ENCODE results near the gene PDPK1.

PDPK1 gene

DNA sequence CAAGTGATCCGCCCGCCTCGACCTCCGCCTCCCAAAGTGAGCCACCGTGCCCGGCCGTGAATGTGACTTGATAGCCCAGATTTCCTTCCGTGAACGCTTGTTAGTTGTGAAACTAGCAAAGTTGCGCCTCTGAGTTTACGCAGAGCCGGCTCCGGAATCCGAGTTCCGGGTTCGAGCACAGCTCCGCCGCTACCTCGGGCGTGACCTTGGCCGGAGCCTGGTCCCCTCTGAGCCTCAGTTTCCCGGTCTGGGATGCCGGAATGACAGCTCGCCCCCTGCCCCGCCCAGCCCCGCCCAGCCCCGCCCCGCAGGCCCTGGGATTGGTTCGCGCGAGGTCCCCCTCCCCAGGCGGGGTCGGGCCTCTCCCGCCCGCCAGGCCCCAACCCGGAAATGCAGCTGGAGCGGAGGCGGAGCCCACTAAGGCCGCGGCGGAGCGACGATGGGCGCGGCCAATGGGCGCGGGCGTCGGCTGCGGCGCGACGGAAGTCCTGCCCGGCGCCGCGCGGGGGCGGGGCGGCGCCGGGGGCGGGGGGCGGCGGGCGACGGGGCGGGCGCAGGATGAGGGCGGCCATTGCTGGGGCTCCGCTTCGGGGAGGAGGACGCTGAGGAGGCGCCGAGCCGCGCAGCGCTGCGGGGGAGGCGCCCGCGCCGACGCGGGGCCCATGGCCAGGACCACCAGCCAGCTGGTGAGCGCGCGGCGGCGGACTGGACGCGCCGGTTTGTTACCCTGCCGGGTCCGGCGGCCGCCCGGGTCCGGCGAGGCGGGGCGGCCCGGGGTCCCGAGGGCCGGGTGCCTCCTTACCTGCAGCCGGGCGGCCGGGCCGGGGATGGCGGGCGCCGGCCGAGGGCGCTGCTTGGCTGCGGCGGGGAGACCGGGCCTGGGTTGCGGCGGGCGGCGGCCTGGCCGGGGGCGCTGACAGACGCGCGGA is at the start of gene PDPK1:
PDPK1 (plus strand) TSS at position 571 of the 929 bp plus-strand sequence; CDS start at position 663, 92 bp downstream.
- H2AFZ ChIP-seq (ENCODE audit: low read length), result no peak within 1 kb of the TSS
- no peaks in the 10 kb centered on the region for H3F3A ChIP-seq (ENCODE audit: insufficient read depth, low read length)
- no peaks in the 10 kb centered on the region for H4K20me1 ChIP-seq (ENCODE audit: insufficient read depth, low read length)
- peaks cover 36% of the 10 kb centered on the region for H3K4me1 ChIP-seq (ENCODE audit: insufficient read depth, low read length, severe bottlenecking)
- H3K36me3 ChIP-seq (ENCODE audit: insufficient read depth, low read length), result peaks cover 9% of the 10 kb centered on the region; the same call in 1 of the 2 replicates
- H3K4me2 ChIP-seq (ENCODE audit: low read length), result peak within 1 kb of the TSS; percentile 91
- no peak for TF ChIP-seq EZH2 (IDR thresholded peaks at IDR 0.05; ENCODE audit: borderline replicate concordance, low read length)
- TF ChIP-seq CTCF (IDR thresholded peaks at IDR 0.05; ENCODE audit: low read length), result no peak
- no peaks in the 10 kb centered on the region for H3K9me3 ChIP-seq (ENCODE audit: low read length)
- peaks cover 12% of the 10 kb centered on the region for H3K79me2 ChIP-seq (ENCODE audit: insufficient read depth, low read length)
- peak within 1 kb of the TSS; percentile 55 for H3K27ac ChIP-seq (ENCODE audit: low read depth, low read length, poor library complexity, severe bottlenecking)
- H3K9me2 ChIP-seq (ENCODE audit: low read depth, low read length), result no peaks in the 10 kb centered on the region
- peak within 1 kb of the TSS; percentile 75 for H3K9ac ChIP-seq (ENCODE audit: low read length)
- no peaks in the 10 kb centered on the region for H3K27me3 ChIP-seq (ENCODE audit: insufficient read depth, low read length)
- H3K4me3 ChIP-seq (ENCODE audit: low read depth, low read length, poor library complexity, severe bottlenecking), result peak within 1 kb of the TSS; percentile 74

- TF ChIP-seq CTCF (IDR thresholded peaks at IDR 0.05; ENCODE audit: low read length), result no peak
- no peak for TF ChIP-seq EZH2 (IDR thresholded peaks at IDR 0.05; ENCODE audit: borderline replicate concordance, low read length)
- H3K9me3 ChIP-seq (ENCODE audit: low read length), result no peaks in the 10 kb centered on the region
- no peaks in the 10 kb centered on the region; the same call in 1 of the 2 replicates for H3K27me3 ChIP-seq (ENCODE audit: insufficient read depth, low read length)
- H3K79me2 ChIP-seq (ENCODE audit: insufficient read depth, low read length), result no peaks in the 10 kb centered on the region
- no peaks in the 10 kb centered on the region for H4K20me1 ChIP-seq (ENCODE audit: insufficient read depth, low read length)
- no peak overlapping the region for H3K27ac ChIP-seq (ENCODE audit: low read depth, low read length, poor library complexity, severe bottlenecking)
- H3F3A ChIP-seq (ENCODE audit: insufficient read depth, low read length), result no peaks in the 10 kb centered on the region
- H3K36me3 ChIP-seq (ENCODE audit: insufficient read depth, low read length), result no peaks in the 10 kb centered on the region
- H3K4me2 ChIP-seq (ENCODE audit: low read length), result no peak overlapping the region
- no peak overlapping the region for H3K9ac ChIP-seq (ENCODE audit: low read length)
- no peaks in the 10 kb centered on the region for H3K9me2 ChIP-seq (ENCODE audit: low read depth, low read length)
- peaks cover 8% of the 10 kb centered on the region for H3K4me1 ChIP-seq (ENCODE audit: insufficient read depth, low read length, severe bottlenecking)
- H2AFZ ChIP-seq (ENCODE audit: low read length), result no peak overlapping the region
- no peak overlapping the region for H3K4me3 ChIP-seq (ENCODE audit: low read depth, low read length, poor library complexity, severe bottlenecking)
Observed at GRCh38 chr16:2489581-2489980, 48.2 kb upstream of the PDPK1 start.

- no peaks in the 10 kb centered on the region for H3F3A ChIP-seq (ENCODE audit: insufficient read depth, low read length)
- H4K20me1 ChIP-seq (ENCODE audit: insufficient read depth, low read length), result no peaks in the 10 kb centered on the region
- H3K4me2 ChIP-seq (ENCODE audit: low read length), result no peak overlapping the region
Observed at GRCh38 chr16:2490190-2491105, 47.4 kb upstream of the PDPK1 start.

More at GRCh38 chr16:2490190-2491105, 47.4 kb upstream of the PDPK1 start:
- Histone ChIP-seq H3K27ac (ENCODE audit: low read depth, low read length, poor library complexity, severe bottlenecking) (no peak overlapping the region), H3K4me3 (ENCODE audit: low read depth, low read length, poor library complexity, severe bottlenecking) (no peak overlapping the region), H3K36me3 (ENCODE audit: insufficient read depth, low read length) (no peaks in the 10 kb centered on the region), H2AFZ (ENCODE audit: low read length) (no peak overlapping the region), H3K9me2 (ENCODE audit: low read depth, low read length) (no peaks in the 10 kb centered on the region), H3K4me1 (ENCODE audit: insufficient read depth, low read length, severe bottlenecking) (peaks cover 8% of the 10 kb centered on the region), H3K27me3 (ENCODE audit: insufficient read depth, low read length) (no peaks in the 10 kb centered on the region), H3K79me2 (ENCODE audit: insufficient read depth, low read length) (no peaks in the 10 kb centered on the region), H3K9me3 (ENCODE audit: low read length) (no peaks in the 10 kb centered on the region), H3K9ac (ENCODE audit: low read length) (no peak overlapping the region)
- TF ChIP-seq EZH2 (IDR thresholded peaks at IDR 0.05; ENCODE audit: borderline replicate concordance, low read length), result no peak
- no peak for TF ChIP-seq CTCF (IDR thresholded peaks at IDR 0.05; ENCODE audit: low read length)

Measured in OCI-LY1 (cell line).